ENCODE measurements around the gene RECQL5.
A peak's percentile ranks its signal among the peaks of the same experiment; 100 is the strongest.

The RECQL5 gene

GRCh38 chr17:75666959-75667790, at the start of gene RECQL5, which contains the start of gene SAP30BP:
Gene RECQL5 (minus strand): TSS chr17:75667154. CDS start chr17:75666557, 597 bp downstream.
Gene SAP30BP (plus strand): TSS chr17:75667338. CDS start chr17:75667373, 35 bp downstream.
- FAIRE-seq = peak; percentile 21

- no peak for FAIRE-seq
Observed at GRCh38 chr17:75712446-75712845, 45.5 kb upstream of the RECQL5 start.

- FAIRE-seq = no peak
Observed at GRCh38 chr17:75707079-75707571, 40.2 kb upstream of the RECQL5 start.

GRCh38 chr17:75706042-75706728, 39.2 kb upstream of the RECQL5 start:
- FAIRE-seq = no peak

- no peak for FAIRE-seq
Observed at GRCh38 chr17:75704963-75705875, 38.3 kb upstream of the RECQL5 start.

GRCh38 chr17:75703591-75703990, 36.6 kb upstream of the RECQL5 start:
- no peak for FAIRE-seq

- FAIRE-seq = no peak
Observed at GRCh38 chr17:75703191-75703590, 36.2 kb upstream of the RECQL5 start.

GRCh38 chr17:75701288-75701687, 34.3 kb upstream of the RECQL5 start:
- no peak for FAIRE-seq

GRCh38 chr17:75698659-75699058, 31.7 kb upstream of the RECQL5 start:
- FAIRE-seq = no peak

GRCh38 chr17:75697651-75698291, 30.8 kb upstream of the RECQL5 start:
- FAIRE-seq = no peak

GRCh38 chr17:75695830-75696271, 28.9 kb upstream of the RECQL5 start:
- FAIRE-seq = no peak

GRCh38 chr17:75695141-75695829, 28.3 kb upstream of the RECQL5 start:
- no peak for FAIRE-seq

- no peak for FAIRE-seq
Observed at GRCh38 chr17:75694536-75694935, 27.6 kb upstream of the RECQL5 start.

GRCh38 chr17:75693500-75694481, 26.8 kb upstream of the RECQL5 start:
- no peak for FAIRE-seq

GRCh38 chr17:75692976-75693375, 26.0 kb upstream of the RECQL5 start:
- FAIRE-seq = no peak

GRCh38 chr17:75691801-75692626, 25.1 kb upstream of the RECQL5 start:
- FAIRE-seq = no peak

GRCh38 chr17:75691371-75691791, 24.4 kb upstream of the RECQL5 start:
- no peak for FAIRE-seq

- FAIRE-seq = no peak
Observed at GRCh38 chr17:75689441-75689873, 22.5 kb upstream of the RECQL5 start.

GRCh38 chr17:75688209-75688825, 21.4 kb upstream of the RECQL5 start:
- no peak for FAIRE-seq
